GM12865 (cell line): ENCODE results near the gene BMPER.

Source experiments
- DNase-seq: peaks from one replicate; pipeline ENCODE4 v3.0.0; 2010; ENCODE audit warnings: low read depth
- H3K4me3 ChIP-seq: 2 replicates; pipeline ENCODE4 v1.5.1; 2011; ENCODE audit warnings: mild to moderate bottlenecking, low read depth, low read length, control low read depth
- TF ChIP-seq, protein P1 (sequence below): IDR thresholded peaks from 2 replicates; pipeline ENCODE4 v1.5.1; 2011; ENCODE audit warnings: low read length, control low read depth, low read depth, inconsistent platforms; ENCODE audit not compliant: insufficient read depth; ENCODE audit errors: missing control alignments

The BMPER gene

DNA sequence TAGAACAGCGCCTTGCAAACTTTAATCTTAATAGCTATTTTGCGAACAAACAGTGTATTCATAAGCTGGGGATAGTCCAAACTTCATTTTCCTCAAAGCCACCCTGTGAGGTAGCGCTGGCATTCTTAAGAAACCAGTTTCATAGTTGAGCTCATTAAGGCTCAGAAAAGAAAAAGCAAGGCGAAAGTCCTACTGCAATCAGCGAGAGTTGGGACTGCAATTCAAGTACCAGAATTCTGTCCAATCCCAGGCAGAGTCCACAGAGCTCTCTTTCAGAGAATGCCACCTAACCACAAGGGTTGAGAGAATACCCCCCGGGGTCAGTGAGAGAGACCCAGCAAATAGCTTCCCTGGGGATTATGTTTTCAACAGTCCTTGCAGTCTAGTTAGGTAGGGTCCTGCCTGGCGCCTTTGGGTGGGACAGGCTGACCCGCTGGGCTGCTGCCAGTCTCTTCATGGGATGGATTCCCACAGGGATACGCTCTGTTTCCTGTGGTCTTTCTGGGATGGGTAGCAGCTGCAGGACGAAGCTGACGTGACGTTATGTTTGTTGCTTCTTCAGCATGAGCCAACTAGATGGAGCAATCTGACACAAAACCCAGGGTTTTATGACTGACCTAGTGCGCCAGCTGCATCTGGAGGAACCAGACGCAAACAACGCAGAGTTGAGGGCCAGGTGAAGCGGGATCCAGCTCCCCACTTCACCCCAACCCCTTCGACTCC is 16.0 kb downstream of the BMPER start:
- no peak for DNase-seq

DNA sequence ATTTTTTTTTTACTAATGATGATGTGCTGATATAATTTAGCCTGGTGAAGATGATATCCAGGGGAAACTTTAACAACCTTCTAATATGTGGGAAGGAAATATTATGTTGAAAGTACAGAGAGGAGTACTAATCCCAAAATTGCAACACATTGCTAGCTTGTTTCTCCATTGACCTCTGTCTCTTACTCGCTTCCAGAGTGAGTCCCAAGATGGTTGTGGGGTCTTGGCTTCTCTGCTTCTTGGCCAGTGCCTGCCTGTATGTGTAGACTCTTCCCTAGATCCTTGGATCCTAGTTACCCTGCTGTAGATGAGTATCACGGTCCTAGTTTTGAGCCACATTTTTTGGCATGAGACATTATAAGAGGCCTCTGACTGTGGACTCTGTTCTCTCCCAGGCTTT is 17.5 kb downstream of the BMPER start:
- no peak overlapping the region for H3K4me3 ChIP-seq
- no peak for DNase-seq
- TF ChIP-seq, protein P1, sequence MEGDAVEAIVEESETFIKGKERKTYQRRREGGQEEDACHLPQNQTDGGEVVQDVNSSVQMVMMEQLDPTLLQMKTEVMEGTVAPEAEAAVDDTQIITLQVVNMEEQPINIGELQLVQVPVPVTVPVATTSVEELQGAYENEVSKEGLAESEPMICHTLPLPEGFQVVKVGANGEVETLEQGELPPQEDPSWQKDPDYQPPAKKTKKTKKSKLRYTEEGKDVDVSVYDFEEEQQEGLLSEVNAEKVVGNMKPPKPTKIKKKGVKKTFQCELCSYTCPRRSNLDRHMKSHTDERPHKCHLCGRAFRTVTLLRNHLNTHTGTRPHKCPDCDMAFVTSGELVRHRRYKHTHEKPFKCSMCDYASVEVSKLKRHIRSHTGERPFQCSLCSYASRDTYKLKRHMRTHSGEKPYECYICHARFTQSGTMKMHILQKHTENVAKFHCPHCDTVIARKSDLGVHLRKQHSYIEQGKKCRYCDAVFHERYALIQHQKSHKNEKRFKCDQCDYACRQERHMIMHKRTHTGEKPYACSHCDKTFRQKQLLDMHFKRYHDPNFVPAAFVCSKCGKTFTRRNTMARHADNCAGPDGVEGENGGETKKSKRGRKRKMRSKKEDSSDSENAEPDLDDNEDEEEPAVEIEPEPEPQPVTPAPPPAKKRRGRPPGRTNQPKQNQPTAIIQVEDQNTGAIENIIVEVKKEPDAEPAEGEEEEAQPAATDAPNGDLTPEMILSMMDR = no peak

More for the DNA sequence above, 16.0 kb downstream of the BMPER start:
- no peak overlapping the region for H3K4me3 ChIP-seq
- TF ChIP-seq, protein P1 = no peak

DNA sequence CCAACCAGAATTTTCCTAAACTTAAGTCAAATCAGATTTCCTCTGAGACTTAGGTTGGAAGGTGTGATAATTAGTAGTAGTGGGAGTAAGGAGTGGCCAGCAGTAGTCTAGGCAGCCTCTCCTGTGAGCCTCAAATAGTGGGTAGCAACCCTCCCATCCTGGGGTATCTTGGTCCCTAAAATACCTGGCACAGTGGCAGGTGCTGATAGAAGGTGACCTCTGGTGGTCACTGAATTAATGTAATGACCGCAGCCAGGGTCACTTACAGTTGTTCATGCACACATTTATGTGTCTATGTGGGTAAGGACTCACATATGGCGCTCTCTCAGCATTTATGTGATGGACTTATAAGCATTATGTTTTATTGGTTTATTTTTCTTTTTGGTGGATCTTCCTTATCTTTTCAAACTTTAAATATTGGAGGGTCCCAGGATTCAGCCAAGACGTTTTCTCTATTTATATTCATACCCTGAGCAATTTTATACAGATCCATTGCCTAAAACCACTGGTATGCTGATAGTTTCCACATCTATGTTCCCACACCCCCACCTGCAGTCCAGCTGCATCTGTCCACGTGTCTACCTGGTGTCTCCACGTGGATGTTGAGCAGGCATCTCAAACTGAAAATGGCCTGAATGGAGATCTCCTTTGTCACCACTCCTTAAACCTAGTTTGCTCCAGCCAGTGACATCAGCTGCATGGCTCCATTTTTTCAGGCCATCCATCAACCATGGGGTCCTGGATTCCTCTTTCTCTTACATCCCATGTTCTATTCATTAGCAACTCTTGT is 18.3 kb downstream of the BMPER start:
- DNase-seq = no peak
- TF ChIP-seq, protein P1 = no peak
- H3K4me3 ChIP-seq = no peak overlapping the region

DNA sequence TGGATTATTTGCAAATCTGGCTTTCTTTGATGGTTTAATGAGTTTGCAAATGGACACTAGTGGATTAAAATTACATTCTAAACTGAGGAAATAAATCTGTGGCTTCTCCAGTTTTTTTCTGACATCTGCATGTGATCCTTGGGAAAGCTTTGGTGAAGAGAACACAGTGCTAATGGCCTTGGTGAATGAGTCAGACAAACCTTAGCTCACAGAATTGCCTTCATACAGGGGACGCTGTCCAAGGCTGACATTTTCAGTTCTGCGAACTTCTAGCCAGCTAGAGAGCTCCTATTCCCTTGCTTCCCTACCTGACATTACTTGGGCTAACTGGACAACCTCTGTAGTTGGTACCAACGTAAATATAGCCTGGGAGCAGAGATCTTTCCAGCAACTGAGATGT is 21.2 kb downstream of the BMPER start:
- no peak overlapping the region for H3K4me3 ChIP-seq
- no peak for DNase-seq
- TF ChIP-seq, protein P1 = no peak

DNA sequence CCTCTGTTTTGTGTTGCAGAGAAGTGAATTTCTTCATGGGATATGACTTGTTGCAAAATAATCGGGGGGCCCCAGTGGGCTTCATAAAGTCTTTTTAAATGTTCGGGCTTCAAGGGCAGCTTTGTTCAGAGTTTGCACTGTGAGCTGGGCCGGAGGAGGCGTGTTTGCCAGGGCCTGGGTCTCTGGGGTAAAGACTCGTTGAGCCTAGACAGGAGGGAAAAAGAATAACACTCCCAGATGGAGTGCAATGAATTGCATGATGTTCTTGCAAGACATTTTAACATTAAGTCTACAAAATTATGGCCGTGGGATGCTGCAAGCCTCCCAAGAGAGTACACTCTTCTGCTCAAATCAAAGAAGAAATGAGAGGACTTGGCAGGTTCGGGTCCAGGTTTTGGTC is 23.6 kb downstream of the BMPER start:
- TF ChIP-seq, protein P1 = no peak
- DNase-seq = no peak
- H3K4me3 ChIP-seq = no peak overlapping the region

DNA sequence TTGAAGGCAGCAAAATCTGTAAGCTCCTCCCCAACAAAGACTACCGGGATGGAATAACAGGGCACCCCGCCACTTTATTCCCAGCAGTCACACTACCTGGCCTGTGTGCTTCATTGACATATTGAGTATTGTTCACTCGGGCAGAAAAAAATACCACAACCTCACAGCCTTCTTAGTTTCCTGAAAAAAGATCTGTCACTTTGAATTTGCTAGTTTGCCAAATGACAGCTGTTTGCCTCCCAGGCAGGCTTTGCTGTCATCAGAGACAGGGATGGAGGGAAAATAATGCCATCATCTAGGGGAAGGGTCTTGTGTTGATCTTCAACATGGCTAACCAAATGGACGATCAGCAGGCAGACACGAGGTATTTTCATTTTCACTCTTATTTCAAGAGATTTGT is 26.9 kb downstream of the BMPER start:
- DNase-seq = no peak
- no peak overlapping the region for H3K4me3 ChIP-seq

More for the DNA sequence above, 26.9 kb downstream of the BMPER start:
- TF ChIP-seq, protein P1 = no peak
